ENCODE data around the gene CDX1.

Gene CDX1

DNA sequence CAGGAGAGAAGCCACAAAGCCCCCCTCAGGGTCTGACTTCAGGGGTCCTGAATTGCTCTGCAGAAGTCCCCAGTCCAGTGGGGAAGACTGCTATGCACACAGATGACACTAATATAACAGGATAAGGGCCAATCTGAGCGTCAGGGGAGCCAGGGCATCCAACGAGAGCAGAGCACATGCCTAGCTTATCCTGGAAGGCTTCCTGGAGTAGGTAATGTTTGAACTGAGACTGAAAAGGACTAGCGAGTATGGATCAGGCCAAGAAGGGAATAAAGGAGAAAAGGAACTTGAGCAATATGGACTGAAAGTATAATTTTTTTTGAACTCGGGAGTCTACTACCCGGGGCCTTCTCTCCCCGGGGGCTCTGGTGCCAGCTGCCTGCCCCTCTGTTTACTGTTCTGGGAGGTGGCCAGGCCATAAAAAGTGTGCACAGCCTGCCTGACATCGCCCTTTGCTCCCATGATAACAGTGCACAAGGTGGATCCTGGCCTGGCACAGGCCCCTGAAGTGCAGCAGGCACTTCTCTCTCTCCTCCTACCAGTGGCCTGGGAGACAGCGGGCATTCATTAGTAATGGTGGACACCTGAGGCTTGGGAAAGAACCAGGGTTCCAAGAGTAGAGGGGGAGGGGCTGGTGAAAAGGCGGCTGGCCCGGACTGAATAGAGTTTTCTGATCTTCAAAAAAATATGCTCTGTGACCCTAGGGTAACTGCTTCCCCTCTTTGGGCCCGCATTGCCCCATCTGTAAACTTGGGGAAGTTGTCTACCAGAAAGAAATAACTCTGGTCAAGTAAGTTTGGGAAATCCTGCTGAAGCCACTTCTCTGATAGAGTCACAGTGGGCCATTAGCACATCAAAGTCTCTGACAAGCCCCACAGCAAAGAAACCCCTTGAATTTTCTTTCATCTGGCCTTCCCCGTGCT lies 18.7 kb downstream of the CDX1 start:
- no peak for FAIRE-seq

GRCh38 chr5:150186137-150186536 lies 19.6 kb downstream of the CDX1 start:
- FAIRE-seq: no peak

- FAIRE-seq: no peak
Measured at GRCh38 chr5:150186897-150187296, 20.3 kb downstream of the CDX1 start.

DNA sequence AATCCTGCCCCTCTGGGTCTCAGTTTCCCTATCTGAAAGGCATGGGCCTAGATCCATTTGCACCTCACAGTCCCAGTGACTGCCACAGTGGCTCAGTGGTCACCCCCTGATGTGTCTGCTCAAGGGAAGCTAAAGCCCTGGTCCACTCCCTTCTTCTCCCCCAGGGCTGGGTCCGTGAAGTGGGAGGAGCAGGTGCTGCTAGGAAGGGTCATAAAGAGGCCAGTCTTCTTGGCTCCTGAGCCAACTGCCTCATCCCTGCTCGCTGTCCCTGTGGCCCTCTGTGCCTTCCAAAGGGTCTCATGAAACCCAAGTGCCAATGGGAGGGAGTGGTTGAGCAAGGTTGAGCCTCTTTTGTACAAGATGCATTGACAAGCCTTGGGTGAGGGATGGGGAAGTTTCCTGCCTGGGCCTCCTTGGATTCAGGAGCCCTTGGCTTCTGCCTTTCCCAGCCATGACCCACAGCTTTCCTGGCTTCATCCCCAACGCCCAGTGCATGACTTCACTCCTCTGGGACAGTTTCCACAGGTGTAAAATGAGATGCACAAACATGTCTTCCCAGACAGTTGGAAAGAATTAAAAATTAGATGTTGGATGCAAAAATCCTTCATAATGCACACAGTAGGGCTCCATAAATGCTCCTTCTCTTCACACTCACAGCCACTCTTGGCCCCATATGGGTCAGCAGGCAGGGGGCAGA lies 21.7 kb downstream of the CDX1 start:
- no peak for FAIRE-seq

GRCh38 chr5:150189326-150189725 lies 22.7 kb downstream of the CDX1 start:
- FAIRE-seq: no peak

DNA sequence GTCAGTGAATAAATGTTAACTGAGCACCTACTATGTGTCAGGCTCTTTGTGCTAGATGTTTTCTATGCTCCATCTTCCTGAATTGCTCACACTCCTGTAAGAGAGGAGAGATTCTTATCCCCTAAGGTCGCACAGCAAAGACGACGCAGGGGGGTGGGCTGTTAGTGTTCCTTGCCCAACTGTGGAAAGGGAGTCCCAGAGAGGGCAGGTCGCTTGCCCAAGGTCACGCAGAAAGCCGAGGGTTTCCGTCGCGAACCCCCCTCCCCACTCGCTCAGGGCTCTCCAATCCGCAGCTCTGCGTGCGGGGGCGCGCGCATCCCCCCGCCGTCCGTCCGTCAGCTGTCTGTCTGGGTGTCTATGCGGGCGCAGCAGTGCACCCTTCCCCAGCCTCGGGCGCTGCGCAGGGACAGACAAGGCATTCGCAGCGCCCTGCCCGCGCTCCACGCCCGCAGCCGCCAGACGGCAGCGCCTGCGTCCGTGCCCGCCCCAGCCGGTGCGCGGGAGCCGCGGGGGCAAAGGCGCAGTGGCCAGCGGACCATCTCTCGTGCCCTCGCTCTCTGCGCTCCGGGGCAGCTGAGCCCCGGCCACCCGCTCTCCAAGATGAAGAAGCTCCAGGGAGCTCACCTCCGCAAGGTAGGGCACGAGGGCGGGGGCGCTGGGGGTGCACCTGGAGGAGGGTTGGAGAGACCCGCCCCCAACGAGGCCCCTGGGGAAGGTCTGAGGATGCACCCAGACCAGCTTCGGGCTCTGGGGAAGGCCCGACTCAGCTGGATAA lies 23.3 kb downstream of the CDX1 start, which contains the start of gene SLC6A7:
SLC6A7 (plus strand) TSS at position 335 of the 775 bp plus-strand sequence; CDS start at position 601, 266 bp downstream.
- FAIRE-seq: no peak

DNA sequence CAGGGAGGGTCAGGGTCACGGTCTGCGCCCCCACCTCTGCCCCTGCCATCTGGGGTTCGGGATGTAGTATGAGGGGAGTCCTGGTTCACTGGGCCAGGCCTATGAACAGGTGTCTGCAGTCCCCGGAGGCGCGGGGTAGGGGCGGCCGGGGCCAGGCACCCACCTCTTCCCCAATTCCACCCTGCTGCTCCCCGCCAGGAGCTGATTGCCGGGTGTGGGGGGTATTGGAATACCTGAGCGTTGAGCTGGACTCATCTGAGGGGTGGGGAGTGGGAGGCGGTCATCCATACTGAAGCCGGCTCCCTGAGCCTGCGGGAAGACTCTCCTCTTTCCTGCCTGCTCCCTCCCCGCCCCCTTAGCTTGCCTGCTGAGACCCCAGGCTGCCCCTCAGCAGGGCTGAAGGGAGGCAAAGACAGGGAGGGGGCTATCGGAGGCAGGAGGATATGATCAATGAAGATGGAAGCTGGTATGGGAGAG lies 24.0 kb downstream of the CDX1 start:
- no peak for FAIRE-seq

DNA sequence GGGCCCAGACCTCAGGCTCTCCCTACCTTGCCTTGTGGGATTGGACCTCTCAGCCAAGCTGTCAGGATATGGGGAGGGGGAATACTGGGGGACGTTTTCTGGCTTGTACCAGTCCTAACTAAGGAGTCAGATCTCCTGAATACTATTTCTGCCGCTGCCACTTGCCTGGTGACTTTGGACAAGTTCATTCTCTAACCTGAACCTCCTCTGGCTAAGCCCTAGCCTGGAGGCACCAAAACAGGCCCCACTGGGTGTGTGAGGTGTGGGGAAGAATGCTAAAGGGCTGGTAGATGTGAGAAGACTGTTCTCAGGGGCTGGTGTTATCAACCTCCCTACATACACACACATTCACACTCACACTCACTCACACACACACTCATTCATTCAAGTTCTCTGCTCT lies 24.4 kb downstream of the CDX1 start:
- no peak for FAIRE-seq

GRCh38 chr5:150192462-150192861 lies 25.9 kb downstream of the CDX1 start:
- no peak for FAIRE-seq

DNA sequence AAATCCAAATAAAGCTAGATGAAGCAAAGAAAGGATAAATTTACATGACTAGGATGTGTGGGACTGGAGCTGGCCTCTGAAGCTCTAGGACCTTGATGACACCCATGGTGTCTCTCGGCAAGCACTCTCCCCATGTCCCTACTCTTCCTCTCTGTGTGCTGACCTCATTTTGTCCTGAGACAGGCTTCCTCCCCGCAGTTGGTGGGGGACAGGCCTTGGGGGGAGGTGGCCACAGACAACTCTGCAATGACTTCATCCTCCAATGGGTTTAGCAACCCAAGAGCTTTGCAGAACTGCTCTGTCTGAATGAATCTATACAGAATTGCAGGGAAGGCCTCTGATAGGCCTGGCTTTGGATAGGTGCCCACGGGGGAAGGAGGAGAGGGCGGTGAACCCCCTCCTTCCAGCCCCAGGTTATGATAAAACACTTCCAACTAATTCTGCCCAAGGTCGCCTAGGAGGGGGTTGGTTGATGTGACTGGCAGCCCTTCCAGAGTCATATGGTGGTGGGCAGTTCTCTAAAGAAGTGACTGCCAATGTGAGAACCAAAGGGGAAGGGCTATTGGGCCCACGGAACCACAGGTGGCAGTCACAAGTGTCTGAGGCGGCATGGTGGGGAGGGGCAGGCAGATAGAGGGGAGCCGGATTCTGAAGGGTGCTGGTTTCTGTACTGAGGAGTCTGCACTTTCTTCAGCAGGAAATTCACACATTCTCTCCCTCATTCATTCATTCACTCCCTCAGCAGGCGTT lies 29.3 kb downstream of the CDX1 start:
- no peak for FAIRE-seq

DNA sequence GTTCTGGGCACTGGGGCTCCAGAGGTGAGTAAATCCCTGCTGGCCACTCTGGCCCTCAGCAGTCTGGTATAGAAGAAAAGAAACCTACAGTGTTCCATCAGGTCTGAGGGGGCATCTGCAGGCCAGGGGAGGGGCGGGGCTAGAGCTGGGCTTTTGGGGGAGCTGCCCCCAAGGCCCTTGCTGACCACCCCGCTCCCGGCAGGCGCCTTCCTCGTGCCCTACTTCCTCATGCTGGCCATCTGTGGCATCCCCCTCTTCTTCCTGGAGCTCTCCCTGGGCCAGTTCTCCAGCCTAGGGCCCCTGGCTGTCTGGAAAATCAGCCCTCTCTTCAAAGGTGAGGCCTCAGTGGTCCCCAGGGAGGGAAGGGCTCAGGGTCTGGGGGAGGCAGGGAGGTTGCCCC lies 29.9 kb downstream of the CDX1 start:
- FAIRE-seq: no peak

DNA sequence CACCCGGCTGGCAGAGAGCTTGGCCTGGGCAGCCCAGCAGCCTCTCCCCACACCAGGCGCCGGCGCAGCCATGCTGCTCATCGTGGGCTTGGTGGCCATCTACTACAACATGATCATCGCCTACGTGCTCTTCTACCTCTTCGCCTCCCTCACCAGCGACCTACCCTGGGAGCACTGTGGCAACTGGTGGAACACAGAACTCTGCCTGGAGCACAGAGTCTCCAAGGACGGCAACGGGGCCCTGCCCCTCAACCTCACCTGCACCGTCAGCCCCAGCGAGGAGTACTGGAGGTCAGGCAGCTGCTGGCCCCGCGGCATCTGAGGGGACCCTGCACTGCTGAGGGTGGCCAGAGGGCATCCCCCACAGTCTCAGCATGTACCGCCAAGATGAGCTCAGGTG lies 30.4 kb downstream of the CDX1 start:
- no peak for FAIRE-seq

- no peak for FAIRE-seq
Measured at GRCh38 chr5:150197476-150197875, 30.9 kb downstream of the CDX1 start.

GRCh38 chr5:150202501-150202900 lies 35.9 kb downstream of the CDX1 start:
- no peak for FAIRE-seq

DNA sequence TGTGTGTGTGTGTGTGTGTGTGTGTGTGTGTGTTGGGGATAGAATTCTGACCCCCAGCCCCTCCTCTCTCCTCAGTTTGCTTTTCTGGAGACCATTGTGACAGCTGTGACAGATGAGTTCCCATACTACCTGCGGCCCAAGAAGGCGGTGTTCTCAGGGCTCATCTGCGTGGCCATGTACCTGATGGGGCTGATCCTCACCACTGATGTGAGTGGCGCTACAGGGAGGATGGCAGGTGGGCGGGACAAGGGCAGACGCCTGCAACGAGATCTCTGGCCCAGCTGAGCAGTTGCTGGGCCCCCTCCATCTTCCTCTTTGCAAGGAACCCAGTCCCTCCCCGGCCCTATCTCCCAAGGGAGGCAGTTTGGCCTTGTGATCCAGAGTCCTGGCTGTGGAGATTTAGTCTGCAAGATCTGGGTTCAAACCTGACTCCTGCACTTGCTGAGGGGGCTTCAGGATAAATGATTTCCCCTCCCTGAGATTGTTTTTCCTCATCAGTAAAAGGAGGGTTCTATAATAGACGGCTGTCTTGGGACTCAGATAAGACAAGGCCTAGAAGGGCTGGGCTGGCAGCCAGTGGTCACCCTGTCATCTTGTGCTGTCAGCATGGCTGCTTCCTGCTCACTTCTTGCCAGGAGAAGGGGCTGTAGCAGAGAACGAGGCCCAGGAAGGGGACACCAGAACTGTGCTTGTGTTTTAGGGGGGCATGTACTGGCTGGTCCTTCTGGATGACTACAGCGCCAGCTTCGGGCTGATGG lies 37.4 kb downstream of the CDX1 start:
- no peak for FAIRE-seq

DNA sequence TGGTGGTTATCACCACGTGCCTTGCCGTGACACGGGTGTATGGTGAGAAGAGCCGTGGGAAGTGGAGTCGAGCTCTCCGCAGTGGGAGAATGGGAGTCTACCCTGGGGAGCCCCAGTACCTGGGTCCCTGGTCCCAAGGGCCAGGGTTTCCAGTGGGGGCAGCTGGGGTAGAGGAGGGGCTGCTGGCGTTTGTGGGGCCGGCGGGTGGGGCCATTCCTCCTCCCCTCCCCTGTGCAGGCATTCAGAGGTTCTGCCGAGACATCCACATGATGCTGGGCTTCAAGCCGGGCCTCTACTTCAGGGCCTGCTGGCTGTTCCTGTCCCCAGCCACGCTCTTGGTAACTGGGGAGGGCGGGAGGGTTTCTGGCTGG lies 38.0 kb downstream of the CDX1 start:
- no peak for FAIRE-seq

DNA sequence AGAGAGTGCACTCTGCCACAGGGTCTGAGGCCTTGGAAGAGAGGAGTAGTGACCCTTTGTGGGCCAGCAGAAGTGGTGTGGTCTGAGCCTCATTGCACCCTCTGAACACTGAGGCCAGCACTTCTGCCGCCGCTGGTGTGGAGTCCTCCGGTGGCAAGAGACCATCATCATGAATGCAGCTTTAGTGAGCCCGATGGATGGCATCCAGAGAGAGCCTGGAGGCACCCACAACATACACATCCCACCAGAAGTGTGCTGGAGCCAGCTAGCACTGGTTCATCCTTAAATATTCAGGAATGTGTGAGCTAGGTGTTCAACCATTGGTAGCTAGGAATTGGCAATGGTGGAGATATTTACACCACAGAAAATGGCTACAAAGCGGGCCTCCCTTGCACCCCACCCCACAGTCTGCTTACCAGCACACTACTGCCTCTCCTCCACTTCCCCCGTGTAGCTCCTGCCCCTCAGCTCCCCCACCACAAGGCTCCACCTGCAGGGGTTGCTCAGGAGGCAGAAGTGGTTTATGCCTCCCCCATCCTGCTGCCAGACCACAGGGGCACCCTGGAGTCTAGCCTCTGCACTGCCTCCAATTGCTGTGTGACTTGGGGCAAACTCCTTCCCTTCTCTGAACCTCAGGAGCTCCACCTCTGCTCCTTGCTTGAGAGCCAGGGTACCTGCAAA lies 39.7 kb downstream of the CDX1 start:
- FAIRE-seq: no peak

DNA sequence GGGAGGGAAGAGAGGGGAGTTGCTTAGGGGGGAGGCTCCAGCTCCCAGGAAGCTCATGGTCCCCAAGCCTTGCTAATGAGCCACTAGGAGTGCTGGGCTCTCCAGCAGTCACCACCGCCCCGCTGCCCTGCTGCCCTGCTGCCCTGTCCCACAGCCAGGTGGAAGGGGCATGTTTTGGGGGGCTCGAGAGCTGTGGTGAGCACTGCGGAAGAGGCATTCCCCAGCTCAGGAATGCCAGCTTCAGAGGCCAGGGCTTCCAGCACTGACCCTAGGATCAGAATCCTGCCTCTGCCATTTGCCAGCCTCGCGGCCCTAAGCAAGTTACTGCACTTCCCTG lies 40.2 kb downstream of the CDX1 start:
- FAIRE-seq: no peak

DNA sequence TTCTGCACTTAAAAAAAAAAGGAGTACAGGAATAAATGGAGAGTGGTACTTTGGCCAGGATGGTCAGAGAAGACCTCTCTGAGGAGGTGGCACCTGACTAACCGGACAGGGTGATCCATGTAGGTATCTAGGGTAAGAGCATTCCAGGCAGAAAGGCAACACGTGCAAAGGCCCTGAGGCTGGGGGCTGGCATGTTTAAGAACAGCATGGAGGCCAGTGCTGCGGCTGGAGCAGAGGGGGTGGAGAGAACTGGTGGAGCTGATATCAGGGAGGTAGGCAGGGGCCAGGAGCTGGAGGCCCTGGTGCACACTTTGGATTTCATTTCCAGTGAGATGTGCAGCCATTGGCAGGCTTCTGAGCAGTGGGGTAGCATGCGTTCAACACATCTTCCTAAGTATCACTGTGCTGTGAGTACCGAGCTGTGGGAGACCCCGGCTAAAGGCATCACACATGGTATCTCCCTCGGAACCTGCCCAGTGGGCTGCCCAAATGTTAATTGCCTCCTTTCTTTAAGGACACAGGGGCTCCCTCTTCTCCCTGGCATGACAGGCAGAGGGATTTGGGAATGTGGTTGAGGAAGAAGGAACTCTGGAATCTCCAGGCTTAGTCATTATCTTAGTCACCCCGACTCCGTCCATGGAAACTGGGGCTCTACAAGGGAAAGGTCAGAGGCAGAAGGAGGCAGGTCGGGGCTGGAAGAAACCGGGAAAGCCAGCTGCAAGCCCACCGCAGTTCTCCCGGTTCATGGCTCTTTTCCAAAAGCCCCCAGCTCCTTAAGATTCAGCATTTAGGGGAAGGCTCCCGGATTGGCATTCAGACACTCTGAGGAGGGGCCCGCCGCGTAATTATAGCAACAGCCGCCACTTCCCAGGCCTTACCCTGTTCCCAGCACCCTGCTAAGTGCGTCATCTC lies 41.9 kb downstream of the CDX1 start:
- no peak for FAIRE-seq

- no peak for FAIRE-seq
Measured at GRCh38 chr5:150209099-150209635, 42.6 kb downstream of the CDX1 start.

All from islet of Langerhans (tissue), 1 donor.